ENCODE results near the gene OTOA.
"Not testable (repeated sequence)": the region's sequence is repeated elsewhere in the genome, so short reads cannot be mapped to it uniquely, and the experiment has no call there.

OTOA gene

GRCh38 chr16:21719283-21719682, 55.5 kb downstream of the OTOA start:
- no peak for DNase-seq (ENCODE audit: low read depth in 3 of 3, low spot score in 1 of 3)

- no peak for DNase-seq (ENCODE audit: low read depth in 3 of 3, low spot score in 1 of 3)
Observed at GRCh38 chr16:21720533-21720932, 56.8 kb downstream of the OTOA start.

GRCh38 chr16:21722771-21723455, 59.1 kb downstream of the OTOA start:
- no peak for DNase-seq (ENCODE audit: low read depth in 3 of 3, low spot score in 1 of 3)

- DNase-seq (ENCODE audit: low read depth in 3 of 3, low spot score in 1 of 3), result no peak
Observed at GRCh38 chr16:21723532-21723931, 59.8 kb downstream of the OTOA start.

- DNase-seq (ENCODE audit: low read depth in 3 of 3, low spot score in 1 of 3), result no peak
Observed at GRCh38 chr16:21727344-21727743, 63.6 kb downstream of the OTOA start.

GRCh38 chr16:21731233-21731632, 67.5 kb downstream of the OTOA start:
- DNase-seq (ENCODE audit: low read depth in 3 of 3, low spot score in 1 of 3), result not testable (repeated sequence)

GRCh38 chr16:21740637-21741036, 76.9 kb downstream of the OTOA start:
- DNase-seq (ENCODE audit: low read depth in 3 of 3, low spot score in 1 of 3), result not testable (repeated sequence)

GRCh38 chr16:21756192-21757079, 92.7 kb downstream of the OTOA start:
- DNase-seq (ENCODE audit: low read depth in 3 of 3, low spot score in 1 of 3), result not testable (repeated sequence)

- DNase-seq (ENCODE audit: low read depth in 3 of 3, low spot score in 1 of 3), result not testable (repeated sequence)
Observed at GRCh38 chr16:21757080-21757671, 93.4 kb downstream of the OTOA start.

- DNase-seq (ENCODE audit: low read depth in 3 of 3, low spot score in 1 of 3), result not testable (repeated sequence)
Observed at GRCh38 chr16:21768280-21768679, 104.5 kb downstream of the OTOA start.

- not testable (repeated sequence) for DNase-seq (ENCODE audit: low read depth in 3 of 3, low spot score in 1 of 3)
Observed at GRCh38 chr16:21768810-21769209, 105.0 kb downstream of the OTOA start.

GRCh38 chr16:21769284-21769683, 105.5 kb downstream of the OTOA start:
- not testable (repeated sequence) for DNase-seq (ENCODE audit: low read depth in 3 of 3, low spot score in 1 of 3)

- not testable (repeated sequence) for DNase-seq (ENCODE audit: low read depth in 3 of 3, low spot score in 1 of 3)
Observed at GRCh38 chr16:21770584-21770983, 106.8 kb downstream of the OTOA start.

- DNase-seq (ENCODE audit: low read depth in 3 of 3, low spot score in 1 of 3), result not testable (repeated sequence)
Observed at GRCh38 chr16:21772547-21773206, 108.9 kb downstream of the OTOA start.

- DNase-seq (ENCODE audit: low read depth in 3 of 3, low spot score in 1 of 3), result not testable (repeated sequence)
Observed at GRCh38 chr16:21773207-21773553, 109.4 kb downstream of the OTOA start.

GRCh38 chr16:21780525-21780924, 116.8 kb downstream of the OTOA start:
- not testable (repeated sequence) for DNase-seq (ENCODE audit: low read depth in 3 of 3, low spot score in 1 of 3)

- DNase-seq (ENCODE audit: low read depth in 3 of 3, low spot score in 1 of 3), result not testable (repeated sequence)
Observed at GRCh38 chr16:21790506-21790905, 126.7 kb downstream of the OTOA start.

GRCh38 chr16:21793310-21793709, 129.5 kb downstream of the OTOA start:
- not testable (repeated sequence) for DNase-seq (ENCODE audit: low read depth in 3 of 3, low spot score in 1 of 3)

- not testable (repeated sequence) for DNase-seq (ENCODE audit: low read depth in 3 of 3, low spot score in 1 of 3)
Observed at GRCh38 chr16:21798601-21799000, 134.8 kb downstream of the OTOA start.

GRCh38 chr16:21801538-21802374, 138.0 kb downstream of the OTOA start:
- DNase-seq (ENCODE audit: low read depth in 3 of 3, low spot score in 1 of 3), result not testable (repeated sequence)

GRCh38 chr16:21802375-21802663, 138.6 kb downstream of the OTOA start:
- DNase-seq (ENCODE audit: low read depth in 3 of 3, low spot score in 1 of 3), result not testable (repeated sequence)

Data from stimulated activated CD4-positive, alpha-beta T cell treated with anti-CD3 and anti-CD28 coated beads, TNF-alpha, amount 100 ng/mL, for 1 hour (primary cell).